AG09309 (cell line): ENCODE measurements around the gene PI4KA.
"Not testable (repeated sequence)": the region's sequence is repeated elsewhere in the genome, so short reads cannot be mapped to it uniquely, and the experiment has no call there.

Source experiments
- DNase-seq: peaks from one replicate; pipeline ENCODE4 v3.0.0-alpha.2; 2010; ENCODE audit warnings: low read depth
- H3K4me3 ChIP-seq: 2 replicates; pipeline ENCODE4 v1.5.1; 2011; ENCODE audit warnings: mild to moderate bottlenecking, low read depth, low read length, moderate library complexity; ENCODE audit not compliant: control insufficient read depth
- TF ChIP-seq, protein P1 (sequence below): IDR thresholded peaks from 2 replicates; pipeline ENCODE4 v1.5.1; 2011; ENCODE audit warnings: mild to moderate bottlenecking, low read depth, low read length, inconsistent platforms; ENCODE audit not compliant: insufficient read depth, control insufficient read depth; ENCODE audit errors: missing control alignments

Gene PI4KA

GRCh38 chr22:20829491-20830134, 29.0 kb downstream of the PI4KA start:
- TF ChIP-seq, protein P1, sequence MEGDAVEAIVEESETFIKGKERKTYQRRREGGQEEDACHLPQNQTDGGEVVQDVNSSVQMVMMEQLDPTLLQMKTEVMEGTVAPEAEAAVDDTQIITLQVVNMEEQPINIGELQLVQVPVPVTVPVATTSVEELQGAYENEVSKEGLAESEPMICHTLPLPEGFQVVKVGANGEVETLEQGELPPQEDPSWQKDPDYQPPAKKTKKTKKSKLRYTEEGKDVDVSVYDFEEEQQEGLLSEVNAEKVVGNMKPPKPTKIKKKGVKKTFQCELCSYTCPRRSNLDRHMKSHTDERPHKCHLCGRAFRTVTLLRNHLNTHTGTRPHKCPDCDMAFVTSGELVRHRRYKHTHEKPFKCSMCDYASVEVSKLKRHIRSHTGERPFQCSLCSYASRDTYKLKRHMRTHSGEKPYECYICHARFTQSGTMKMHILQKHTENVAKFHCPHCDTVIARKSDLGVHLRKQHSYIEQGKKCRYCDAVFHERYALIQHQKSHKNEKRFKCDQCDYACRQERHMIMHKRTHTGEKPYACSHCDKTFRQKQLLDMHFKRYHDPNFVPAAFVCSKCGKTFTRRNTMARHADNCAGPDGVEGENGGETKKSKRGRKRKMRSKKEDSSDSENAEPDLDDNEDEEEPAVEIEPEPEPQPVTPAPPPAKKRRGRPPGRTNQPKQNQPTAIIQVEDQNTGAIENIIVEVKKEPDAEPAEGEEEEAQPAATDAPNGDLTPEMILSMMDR, result no peak
- no peak overlapping the region for H3K4me3 ChIP-seq
- DNase-seq, result no peak

DNA sequence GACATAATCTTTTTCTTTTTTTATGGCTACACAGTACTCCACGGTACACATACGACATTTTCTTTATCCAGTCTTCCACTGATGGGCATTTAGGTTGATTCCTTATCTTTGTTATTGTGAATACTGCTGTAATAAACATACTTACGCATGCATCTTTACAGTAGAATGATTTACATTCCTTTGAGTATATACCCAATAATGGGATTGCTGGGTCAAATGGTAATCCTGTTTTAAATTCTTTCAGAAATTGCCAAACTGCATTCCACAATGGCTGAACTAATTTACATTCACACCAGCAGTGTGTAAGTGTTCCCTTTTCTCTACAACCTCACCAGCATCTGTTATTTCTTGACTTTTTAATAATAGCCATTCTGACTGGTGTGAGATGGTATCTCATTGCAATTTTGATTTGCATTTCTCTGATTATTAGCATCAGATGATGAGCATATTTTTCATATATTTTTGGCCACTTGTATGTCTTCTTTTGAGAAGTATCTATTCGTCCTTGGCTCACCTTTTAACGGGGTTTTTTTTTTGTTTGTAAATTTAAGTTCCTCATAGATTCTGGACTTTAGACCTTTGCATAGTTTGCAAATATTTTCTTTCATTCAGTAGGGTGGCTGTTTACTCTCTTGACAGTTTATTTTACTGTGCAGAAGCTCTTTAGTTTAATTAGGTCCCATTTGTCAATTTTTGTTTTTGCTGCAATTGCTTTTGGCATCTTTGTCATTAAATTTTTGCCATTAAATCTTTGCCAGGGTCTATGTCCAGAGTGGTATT, 32.0 kb downstream of the PI4KA start:
- DNase-seq, result not testable (repeated sequence)

DNA sequence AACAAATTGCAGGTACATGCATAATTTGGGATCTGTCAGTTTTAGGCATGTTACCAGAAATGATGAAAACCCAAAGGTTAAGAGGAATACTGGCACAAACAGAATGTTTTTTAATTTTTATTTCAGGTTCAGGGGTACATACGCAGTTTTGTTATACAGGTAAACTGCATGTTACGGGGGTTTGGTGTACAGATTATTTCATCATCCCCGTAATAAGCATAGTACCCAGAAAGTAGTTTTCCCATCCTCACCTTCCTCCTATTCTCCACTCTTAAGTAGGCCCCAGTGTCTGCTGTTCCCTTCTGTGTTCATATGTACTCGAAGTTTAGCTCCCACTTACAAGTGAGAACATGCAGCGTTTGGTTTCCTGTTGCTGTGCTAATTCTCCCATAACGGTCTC, 33.0 kb downstream of the PI4KA start:
- no peak for DNase-seq
- TF ChIP-seq, protein P1, result no peak
- no peak overlapping the region for H3K4me3 ChIP-seq

More for the DNA sequence above, 32.0 kb downstream of the PI4KA start:
- not testable (repeated sequence) for H3K4me3 ChIP-seq

GRCh38 chr22:20825216-20825615, 33.4 kb downstream of the PI4KA start:
- H3K4me3 ChIP-seq, DNase-seq: not testable (repeated sequence)

GRCh38 chr22:20823264-20823663, 35.3 kb downstream of the PI4KA start:
- H3K4me3 ChIP-seq, result no peak overlapping the region
- TF ChIP-seq, protein P1, result no peak
- no peak for DNase-seq

DNA sequence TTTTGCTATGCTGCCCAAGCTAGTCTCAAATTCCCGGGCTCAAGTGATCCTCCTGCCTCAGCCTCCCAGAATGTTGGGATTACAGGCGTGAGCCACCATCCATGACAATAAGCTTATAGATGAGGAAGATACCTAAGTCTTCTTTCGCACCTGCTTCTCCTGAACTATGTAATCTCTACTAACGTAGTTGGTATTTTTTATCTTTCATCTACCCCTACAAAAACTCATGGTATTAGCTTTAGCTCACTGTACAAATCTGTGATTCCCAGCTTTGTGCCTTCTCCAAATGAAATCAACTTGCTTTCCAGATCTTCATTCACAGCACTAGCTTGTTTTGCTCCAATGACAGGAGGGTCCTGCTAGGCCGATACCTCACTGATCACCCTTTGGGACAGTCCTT, 36.4 kb downstream of the PI4KA start:
- no peak overlapping the region for H3K4me3 ChIP-seq
- DNase-seq, result no peak
- TF ChIP-seq, protein P1, result no peak

DNA sequence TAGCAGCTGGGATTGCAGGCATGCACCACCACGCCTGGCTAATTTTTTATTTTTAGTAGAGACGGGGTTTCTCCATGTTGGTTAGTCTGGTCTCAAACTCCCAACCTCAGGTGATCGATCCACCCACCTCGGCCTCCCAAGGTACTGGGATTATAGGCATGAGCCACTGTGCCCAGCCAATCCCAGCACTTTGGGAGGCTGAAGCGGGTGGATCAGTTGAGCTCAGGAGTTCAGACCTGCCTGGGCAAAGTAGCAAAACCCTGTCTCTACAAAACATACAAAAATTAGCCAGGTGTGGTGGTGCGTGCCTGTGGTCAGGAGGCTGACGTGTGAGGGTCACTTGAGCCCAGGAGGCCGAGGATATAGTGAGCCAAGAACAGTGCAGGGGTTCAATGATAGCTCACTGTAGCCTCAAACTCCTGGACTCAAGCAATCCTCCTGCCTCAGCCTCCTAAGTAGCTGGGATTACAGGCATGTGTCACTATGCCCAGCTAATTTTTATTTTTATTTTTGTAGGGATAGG, 36.8 kb downstream of the PI4KA start:
- H3K4me3 ChIP-seq, DNase-seq: not testable (repeated sequence)

DNA sequence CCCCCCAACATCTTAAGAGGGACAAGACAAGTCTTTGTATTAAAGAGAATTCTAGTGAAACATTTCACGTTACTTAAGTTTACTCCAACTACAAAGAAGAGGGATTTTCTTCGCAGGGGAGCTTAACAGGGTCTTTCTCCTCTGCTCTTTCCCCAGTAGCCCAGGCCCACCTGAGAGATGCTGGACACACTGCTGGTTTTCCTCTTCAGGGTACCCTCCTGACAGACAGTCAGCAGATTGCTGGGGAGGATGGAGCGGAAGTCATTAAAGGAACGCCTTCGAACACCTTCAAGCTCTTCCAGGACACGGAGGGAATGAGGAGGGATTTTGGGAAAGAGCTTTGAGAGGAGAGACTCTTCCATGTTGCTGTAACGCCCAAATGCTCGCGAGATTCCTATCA, 39.1 kb downstream of the PI4KA start:
- no peak overlapping the region for H3K4me3 ChIP-seq
- DNase-seq, result no peak
- TF ChIP-seq, protein P1, result no peak
